Loucy (cell line): ENCODE results near the gene ZNF511.

ENCODE experiments used
- H2AFZ ChIP-seq: fragments of 200-600 bp; sonication (generic); 2 replicates; pipeline ENCODE4 v1.6.0; 2016; ENCODE audit warnings: antibody characterized with exemption, mild to moderate bottlenecking, low read length, moderate library complexity
- H3F3A ChIP-seq: fragments of 200-600 bp; 2 replicates; pipeline ENCODE4 v1.6.0; 2016; ENCODE audit warnings: antibody characterized with exemption, low read depth, mild to moderate bottlenecking
- H3K27me3 ChIP-seq: fragments of 200-600 bp; sonication (generic); 2 replicates; pipeline ENCODE4 v1.6.1; 2014; ENCODE audit warnings: low read length, mild to moderate bottlenecking; ENCODE audit not compliant: insufficient read depth, poor library complexity, severe bottlenecking
- H3K36me3 ChIP-seq: fragments of 200-600 bp; sonication (generic); 2 replicates; pipeline ENCODE4 v1.6.1; 2016; ENCODE audit warnings: low read length; ENCODE audit not compliant: insufficient read depth
- H3K4me1 ChIP-seq: fragments of 200-600 bp; sonication (generic); 2 replicates; pipeline ENCODE4 v1.5.1; 2014; ENCODE audit warnings: low read length, mild to moderate bottlenecking; ENCODE audit not compliant: insufficient read depth, poor library complexity, severe bottlenecking
- H3K4me2 ChIP-seq: fragments of 200-600 bp; sonication (generic); 2 replicates; pipeline ENCODE4 v1.6.0; 2014; ENCODE audit warnings: antibody characterized with exemption, low read length, low read depth, mild to moderate bottlenecking; ENCODE audit not compliant: poor library complexity, severe bottlenecking
- H3K4me3 ChIP-seq: fragments of 200-600 bp; sonication (generic); 2 replicates; pipeline ENCODE4 v1.5.1; 2014; ENCODE audit warnings: low read length, mild to moderate bottlenecking, mixed read lengths; ENCODE audit not compliant: poor library complexity, severe bottlenecking
- H3K79me2 ChIP-seq: fragments of 200-600 bp; sonication (generic); 2 replicates; pipeline ENCODE4 v1.6.1; 2014; ENCODE audit warnings: low read length; ENCODE audit not compliant: insufficient read depth
- H3K9ac ChIP-seq: fragments of 200-600 bp; sonication (generic); 2 replicates; pipeline ENCODE4 v1.6.0; 2014; ENCODE audit warnings: mild to moderate bottlenecking, low read depth, low read length, moderate library complexity; ENCODE audit not compliant: poor library complexity, severe bottlenecking
- H3K9me2 ChIP-seq: fragments of 200-600 bp; sonication (generic); replicated peaks from 2 replicates; pipeline ENCODE4 v1.6.1; 2016; ENCODE audit warnings: low read depth, low read length, mixed read lengths
- H3K9me3 ChIP-seq: fragments of 200-600 bp; sonication (generic); 2 replicates; pipeline ENCODE4 v1.6.1; 2014; ENCODE audit warnings: mild to moderate bottlenecking, antibody characterized with exemption, low read length, low read depth; ENCODE audit not compliant: insufficient read depth
- H4K20me1 ChIP-seq: fragments of 200-600 bp; sonication (generic); 2 replicates; pipeline ENCODE4 v1.6.0; 2014; ENCODE audit warnings: antibody characterized with exemption, low read length, mild to moderate bottlenecking; ENCODE audit not compliant: insufficient read depth, poor library complexity, severe bottlenecking
- CTCF ChIP-seq: fragments of 200-600 bp; sonication (generic); conservative IDR thresholded peaks from 2 replicates; pipeline ENCODE4 v1.5.1; 2014; ENCODE audit warnings: mild to moderate bottlenecking, antibody characterized with exemption, low read length
- EZH2phosphoT487 ChIP-seq: fragments of 200-600 bp; IDR thresholded peaks from 2 replicates; pipeline ENCODE4 v1.6.1; 2018; ENCODE audit warnings: antibody characterized with exemption, mild to moderate bottlenecking, moderate library complexity, borderline replicate concordance

Gene ZNF511

GRCh38 chr10:133326745-133327650 is 18.3 kb downstream of the ZNF511 start:
- Histone ChIP-seq H3K27me3 (no peaks in the 10 kb centered on the region), H3K79me2 (no peaks in the 10 kb centered on the region), H3K4me3 (no peak overlapping the region), H2AFZ (no peak overlapping the region), H3K4me2 (no peak overlapping the region), H3K9me3 (no peaks in the 10 kb centered on the region), H4K20me1 (no peaks in the 10 kb centered on the region), H3K9me2 (no peaks in the 10 kb centered on the region), H3K9ac (no peak overlapping the region), H3K36me3 (no peaks in the 10 kb centered on the region), H3K4me1 (peaks cover 10% of the 10 kb centered on the region), H3F3A (no peaks in the 10 kb centered on the region)
- no peak for TF ChIP-seq EZH2phosphoT487
- TF ChIP-seq CTCF: no peak

GRCh38 chr10:133327651-133328357 is 19.1 kb downstream of the ZNF511 start:
- no peak overlapping the region for H3K4me2 ChIP-seq
- no peaks in the 10 kb centered on the region for H4K20me1 ChIP-seq
- H3K4me1 ChIP-seq: peaks cover 10% of the 10 kb centered on the region
- no peak for TF ChIP-seq CTCF
- no peak for TF ChIP-seq EZH2phosphoT487
- no peak overlapping the region for H3K4me3 ChIP-seq
- no peak overlapping the region for H2AFZ ChIP-seq
- no peaks in the 10 kb centered on the region for H3K9me2 ChIP-seq
- no peaks in the 10 kb centered on the region for H3K27me3 ChIP-seq
- H3K36me3 ChIP-seq: no peaks in the 10 kb centered on the region
- H3F3A ChIP-seq: no peaks in the 10 kb centered on the region
- no peak overlapping the region for H3K9ac ChIP-seq
- H3K79me2 ChIP-seq: no peaks in the 10 kb centered on the region
- H3K9me3 ChIP-seq: no peaks in the 10 kb centered on the region

- Histone ChIP-seq H3K4me2 (no peak overlapping the region), H3K4me1 (peaks cover 10% of the 10 kb centered on the region), H3K27me3 (no peaks in the 10 kb centered on the region), H3K9me3 (no peaks in the 10 kb centered on the region), H3K79me2 (no peaks in the 10 kb centered on the region), H3K4me3 (no peak overlapping the region), H3K9ac (no peak overlapping the region), H3K36me3 (no peaks in the 10 kb centered on the region), H3F3A (no peaks in the 10 kb centered on the region), H3K9me2 (no peaks in the 10 kb centered on the region), H2AFZ (no peak overlapping the region), H4K20me1 (no peaks in the 10 kb centered on the region)
- no peak for TF ChIP-seq CTCF
These were observed 19.9 kb downstream of the ZNF511 start for GRCh38 chr10:133328358-133329343.
